SK-N-SH (cell line): Measurements from ENCODE around the gene SEC14L6.

Experiments
- TAF1 ChIP-seq: IDR thresholded peaks from 2 replicates; pipeline ENCODE4 v1.6.1; 2012; ENCODE audit warnings: low read depth, mild to moderate bottlenecking, low read length, moderate library complexity, borderline replicate concordance
- TF ChIP-seq, protein P1 (sequence below): fragments of 200-600 bp; sonication (generic); IDR thresholded peaks from 2 replicates; pipeline ENCODE4 v1.6.1; 2017; ENCODE audit warnings: antibody characterized with exemption, mild to moderate bottlenecking, moderate library complexity
- TF ChIP-seq, protein P2 (sequence below): fragments of 150-350 bp; IDR thresholded peaks from 2 replicates; pipeline ENCODE4 v1.6.1; 2017; ENCODE audit warnings: antibody characterized with exemption, low read length, low read depth, borderline replicate concordance

DNA sequence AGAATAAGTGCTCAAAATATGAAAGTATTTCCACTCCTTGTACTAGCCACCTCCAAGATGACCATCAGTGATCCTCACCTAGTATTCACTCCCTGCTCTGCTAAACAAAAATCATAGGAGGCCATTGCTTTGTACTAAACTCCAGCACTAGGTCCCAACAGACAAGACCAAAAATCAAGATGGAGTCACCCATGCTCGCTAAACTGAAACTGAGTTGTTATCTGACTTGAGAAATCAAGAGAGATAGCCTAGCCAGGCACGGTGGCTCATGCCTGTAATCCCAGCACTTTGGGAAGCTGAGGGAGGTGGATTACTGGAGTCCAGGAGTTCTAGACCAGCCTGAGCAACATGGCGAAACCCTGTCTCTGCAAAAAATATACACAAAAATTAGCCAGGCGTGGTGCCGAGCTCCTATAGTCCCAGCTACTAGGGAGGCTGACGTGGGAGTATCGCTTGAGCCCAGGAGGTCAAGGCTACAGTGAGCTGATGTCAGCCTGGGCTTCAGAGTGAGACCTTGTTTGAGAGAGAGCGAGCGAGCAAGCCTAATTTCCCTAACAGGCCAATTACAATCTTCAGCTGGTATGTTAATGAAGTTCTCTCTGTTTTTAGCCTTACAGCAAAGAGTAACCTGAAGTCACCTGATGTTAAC, 9.3 kb downstream of the SEC14L6 start:
- TF ChIP-seq, protein P1, sequence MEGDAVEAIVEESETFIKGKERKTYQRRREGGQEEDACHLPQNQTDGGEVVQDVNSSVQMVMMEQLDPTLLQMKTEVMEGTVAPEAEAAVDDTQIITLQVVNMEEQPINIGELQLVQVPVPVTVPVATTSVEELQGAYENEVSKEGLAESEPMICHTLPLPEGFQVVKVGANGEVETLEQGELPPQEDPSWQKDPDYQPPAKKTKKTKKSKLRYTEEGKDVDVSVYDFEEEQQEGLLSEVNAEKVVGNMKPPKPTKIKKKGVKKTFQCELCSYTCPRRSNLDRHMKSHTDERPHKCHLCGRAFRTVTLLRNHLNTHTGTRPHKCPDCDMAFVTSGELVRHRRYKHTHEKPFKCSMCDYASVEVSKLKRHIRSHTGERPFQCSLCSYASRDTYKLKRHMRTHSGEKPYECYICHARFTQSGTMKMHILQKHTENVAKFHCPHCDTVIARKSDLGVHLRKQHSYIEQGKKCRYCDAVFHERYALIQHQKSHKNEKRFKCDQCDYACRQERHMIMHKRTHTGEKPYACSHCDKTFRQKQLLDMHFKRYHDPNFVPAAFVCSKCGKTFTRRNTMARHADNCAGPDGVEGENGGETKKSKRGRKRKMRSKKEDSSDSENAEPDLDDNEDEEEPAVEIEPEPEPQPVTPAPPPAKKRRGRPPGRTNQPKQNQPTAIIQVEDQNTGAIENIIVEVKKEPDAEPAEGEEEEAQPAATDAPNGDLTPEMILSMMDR, result no peak
- TF ChIP-seq, protein P2, sequence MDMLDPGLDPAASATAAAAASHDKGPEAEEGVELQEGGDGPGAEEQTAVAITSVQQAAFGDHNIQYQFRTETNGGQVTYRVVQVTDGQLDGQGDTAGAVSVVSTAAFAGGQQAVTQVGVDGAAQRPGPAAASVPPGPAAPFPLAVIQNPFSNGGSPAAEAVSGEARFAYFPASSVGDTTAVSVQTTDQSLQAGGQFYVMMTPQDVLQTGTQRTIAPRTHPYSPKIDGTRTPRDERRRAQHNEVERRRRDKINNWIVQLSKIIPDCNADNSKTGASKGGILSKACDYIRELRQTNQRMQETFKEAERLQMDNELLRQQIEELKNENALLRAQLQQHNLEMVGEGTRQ, result no peak
- TF ChIP-seq TAF1, result no peak
